ENCODE results near the gene DSCAM. TPM values are rescaled to one million over a fixed set of nuclear protein-coding genes. Genes with fewer than 3 reads are reported as not detected.

Gene DSCAM
- total and polyA plus RNA-seq, 3 donors from 2014 or later, result 0.70 to 2.3 (median 2.0) TPM

GRCh38 chr21:40134731-40135492 lies 712.0 kb downstream of the DSCAM start:
- intact Hi-C loops (cut with DNase I; ENCODE audit: low total_unique reads), result no loop called here
- no peaks in the 10 kb centered on the region for H3K9me3 ChIP-seq
- TF ChIP-seq CTCF (IDR thresholded peaks at IDR 0.05), result no peak
- no peak for TF ChIP-seq POLR2A (IDR thresholded peaks at IDR 0.05)

GRCh38 chr21:40130476-40130875 lies 716.5 kb downstream of the DSCAM start:
- no peak overlapping the region for H3K27ac ChIP-seq
- H3K36me3 ChIP-seq (ENCODE audit: low read depth, missing control alignments), result no peaks in the 10 kb centered on the region
- no peaks in the 10 kb centered on the region for H3K9me3 ChIP-seq
- H3K4me1 ChIP-seq, result no peaks in the 10 kb centered on the region
- intact Hi-C loops (cut with DNase I; ENCODE audit: low total_unique reads), result no loop called here
- no peaks in the 10 kb centered on the region for H3K27me3 ChIP-seq
- TF ChIP-seq POLR2A (IDR thresholded peaks at IDR 0.05), result no peak
- no peak for TF ChIP-seq CTCF (IDR thresholded peaks at IDR 0.05)
- DNase-seq, result no peak
- H3K4me3 ChIP-seq, result no peak overlapping the region
- WGBS, 2 donors, result 90 to 98% methylated on average over 3 of the region's 3 CpGs

More at GRCh38 chr21:40134731-40135492, 712.0 kb downstream of the DSCAM start:
- Histone ChIP-seq H3K36me3 (ENCODE audit: low read depth, missing control alignments) (no peaks in the 10 kb centered on the region), H3K27me3 (no peaks in the 10 kb centered on the region), H3K27ac (no peak overlapping the region), H3K4me1 (no peaks in the 10 kb centered on the region), H3K4me3 (no peak overlapping the region)
- DNase-seq, result no peak
- 89 to 93% methylated on average over 9 of the region's 9 CpGs for WGBS, 2 donors

- TF ChIP-seq POLR2A (IDR thresholded peaks at IDR 0.05) (no peak), CTCF (IDR thresholded peaks at IDR 0.05) (no peak)
- Histone ChIP-seq H3K4me3 (no peak overlapping the region), H3K27ac (no peak overlapping the region), H3K9me3 (no peaks in the 10 kb centered on the region), H3K36me3 (ENCODE audit: low read depth, missing control alignments) (no peaks in the 10 kb centered on the region), H3K4me1 (no peaks in the 10 kb centered on the region), H3K27me3 (no peaks in the 10 kb centered on the region)
- WGBS, 2 donors, result 86 to 89% methylated on average over 1 of the region's 1 CpG
- intact Hi-C loops (cut with DNase I; ENCODE audit: low total_unique reads), result no loop called here
- no peak for DNase-seq
These were observed 717.1 kb downstream of the DSCAM start for GRCh38 chr21:40129809-40130208.

GRCh38 chr21:40128891-40129290 lies 718.1 kb downstream of the DSCAM start:
- no peak for DNase-seq
- H3K4me3 ChIP-seq, result no peak overlapping the region
- no peaks in the 10 kb centered on the region for H3K9me3 ChIP-seq
- no peak for TF ChIP-seq POLR2A (IDR thresholded peaks at IDR 0.05)
- no peak for TF ChIP-seq CTCF (IDR thresholded peaks at IDR 0.05)
- H3K27ac ChIP-seq, result no peak overlapping the region
- H3K4me1 ChIP-seq, result no peaks in the 10 kb centered on the region
- WGBS, 2 donors, result 74 to 93% methylated on average over 5 of the region's 5 CpGs
- intact Hi-C loops (cut with DNase I; ENCODE audit: low total_unique reads), result no loop called here
- H3K27me3 ChIP-seq, result no peaks in the 10 kb centered on the region
- no peaks in the 10 kb centered on the region for H3K36me3 ChIP-seq (ENCODE audit: low read depth, missing control alignments)
